H9 (cell line): ENCODE data around the gene EDARADD. TPM values are rescaled to one million over a fixed set of nuclear protein-coding genes. Genes with fewer than 3 reads are reported as not detected.

Experiments used
- DNase-seq: peaks from one replicate; pipeline ENCODE4 v3.0.0-alpha.2; 2017
- H2AFZ ChIP-seq: one replicate; pipeline ENCODE4 v1.6.1; 2013; ENCODE audit warnings: mild to moderate bottlenecking, low read length, control low read depth, moderate library complexity
- H2AK5ac ChIP-seq: 2 replicates; pipeline ENCODE4 v1.6.1; 2013; ENCODE audit warnings: low read length, control low read depth, mixed read lengths; ENCODE audit not compliant: insufficient read length
- H2BK120ac ChIP-seq: one replicate; pipeline ENCODE4 v1.6.1; 2013; ENCODE audit warnings: low read depth, mild to moderate bottlenecking, low read length, control low read depth, inconsistent platforms; ENCODE audit not compliant: poor library complexity, severe bottlenecking
- H2BK12ac ChIP-seq: 2 replicates; pipeline ENCODE4 v1.6.1; 2013; ENCODE audit warnings: low read length, control low read depth, mixed read lengths, low read depth; ENCODE audit not compliant: insufficient read length
- H2BK15ac ChIP-seq: 2 replicates; pipeline ENCODE4 v1.6.1; 2013; ENCODE audit warnings: low read depth, low read length, control low read depth
- H2BK20ac ChIP-seq: one replicate; pipeline ENCODE4 v1.6.1; 2013; ENCODE audit warnings: low read depth, mild to moderate bottlenecking, low read length, control low read depth, inconsistent platforms; ENCODE audit not compliant: poor library complexity, severe bottlenecking
- H2BK5ac ChIP-seq: 2 replicates; pipeline ENCODE4 v1.6.1; 2013; ENCODE audit warnings: low read length, control low read depth, mixed read lengths; ENCODE audit not compliant: insufficient read length
- H3K14ac ChIP-seq: 2 replicates; pipeline ENCODE4 v1.6.1; 2013; ENCODE audit warnings: low read length, control low read depth; ENCODE audit not compliant: insufficient read depth
- H3K18ac ChIP-seq: 2 replicates; pipeline ENCODE4 v1.6.1; 2013; ENCODE audit warnings: low read depth, mild to moderate bottlenecking, mixed read lengths, low read length, control low read depth; ENCODE audit not compliant: insufficient read length
- H3K23ac ChIP-seq: 2 replicates; pipeline ENCODE4 v1.6.1; 2013; ENCODE audit warnings: low read length, control low read depth, mixed read lengths, low read depth; ENCODE audit not compliant: insufficient read length
- H3K23me2 ChIP-seq: 2 replicates; pipeline ENCODE4 v1.6.1; 2013; ENCODE audit warnings: low read depth, mild to moderate bottlenecking, mixed read lengths, low read length, control low read depth; ENCODE audit not compliant: insufficient read length, poor library complexity, severe bottlenecking
- H3K27ac ChIP-seq: 2 replicates; pipeline ENCODE4 v1.5.1; 2013; ENCODE audit warnings: low read length, control low read depth, mixed read lengths, low read depth; ENCODE audit not compliant: insufficient read length
- H3K27me3 ChIP-seq: 2 replicates; pipeline ENCODE4 v1.6.1; 2013; ENCODE audit warnings: low read length, control low read depth, inconsistent platforms; ENCODE audit not compliant: insufficient read depth
- H3K4ac ChIP-seq: 2 replicates; pipeline ENCODE4 v1.6.1; 2013; ENCODE audit warnings: low read depth, mild to moderate bottlenecking, control low read depth, inconsistent platforms, low read length, moderate library complexity
- H3K4me1 ChIP-seq: 2 replicates; pipeline ENCODE4 v1.6.1; 2013; ENCODE audit warnings: low read length, control low read depth, inconsistent platforms; ENCODE audit not compliant: insufficient read depth
- H3K4me2 ChIP-seq: 2 replicates; pipeline ENCODE4 v1.6.1; 2013; ENCODE audit warnings: low read length, control low read depth, mixed read lengths; ENCODE audit not compliant: insufficient read length, insufficient read depth
- H3K56ac ChIP-seq: 2 replicates; pipeline ENCODE4 v1.6.1; 2013; ENCODE audit warnings: low read depth, mild to moderate bottlenecking, mixed read lengths, low read length, control low read depth; ENCODE audit not compliant: insufficient read length
- H3K79me1 ChIP-seq: 2 replicates; pipeline ENCODE4 v1.6.1; 2013; ENCODE audit warnings: low read depth, mild to moderate bottlenecking, moderate library complexity, low read length, control low read depth, inconsistent platforms; ENCODE audit not compliant: insufficient read depth, poor library complexity, severe bottlenecking
- H3K79me2 ChIP-seq: 2 replicates; pipeline ENCODE4 v1.6.1; 2013; ENCODE audit warnings: low read length, control low read depth, inconsistent platforms; ENCODE audit not compliant: insufficient read depth
- H3K9ac ChIP-seq: 2 replicates; pipeline ENCODE4 v1.6.1; 2013; ENCODE audit warnings: low read length, control low read depth, mixed read lengths; ENCODE audit not compliant: insufficient read length; ENCODE audit errors: extremely low read depth
- H3K9me3 ChIP-seq: one replicate; pipeline ENCODE4 v1.6.1; 2013; ENCODE audit warnings: low read depth, low read length, inconsistent platforms; ENCODE audit not compliant: control insufficient read depth
- H3T11ph ChIP-seq: one replicate; pipeline ENCODE4 v1.6.1; 2013; ENCODE audit warnings: mild to moderate bottlenecking, low read length, control low read depth, inconsistent platforms
- H4K20me1 ChIP-seq: one replicate; pipeline ENCODE4 v1.6.1; 2013; ENCODE audit not compliant: control insufficient read depth, insufficient read length, insufficient read depth
- H4K5ac ChIP-seq: 2 replicates; pipeline ENCODE4 v1.6.1; 2013; ENCODE audit warnings: low read depth, mild to moderate bottlenecking, mixed read lengths, low read length, control low read depth; ENCODE audit not compliant: insufficient read length
- H4K8ac ChIP-seq: replicated peaks from 2 replicates; pipeline ENCODE4 v1.6.1; 2013; ENCODE audit warnings: low read length, control low read depth, mixed read lengths, low read depth; ENCODE audit not compliant: insufficient read length
- H4K91ac ChIP-seq: 2 replicates; pipeline ENCODE4 v1.6.1; 2013; ENCODE audit warnings: low read depth, mild to moderate bottlenecking, moderate library complexity, mixed read lengths, low read length, control low read depth; ENCODE audit not compliant: insufficient read length
- H3K27ac Mint-ChIP-seq, 3 experiments: 2 replicates in 2 of 3; 3 replicates in 1 of 3; pipeline ENCODE4 v1.8.0; 2020 to 2021; ENCODE audit warnings: mixed read lengths in 3 of 3, mild to moderate bottlenecking in 1 of 3, moderate library complexity in 1 of 3
- H3K27me3 Mint-ChIP-seq: 2 replicates; pipeline ENCODE4 v1.8.0; 2021; ENCODE audit warnings: low read depth, mild to moderate bottlenecking, moderate library complexity, mixed read lengths
- H3K36me3 Mint-ChIP-seq, 3 experiments: 2 replicates in 2 of 3; 3 replicates in 1 of 3; pipeline ENCODE4 v1.8.0; 2020 to 2021; ENCODE audit warnings: low read depth in 3 of 3, mixed read lengths in 3 of 3; ENCODE audit not compliant: insufficient read depth in 1 of 3
- H3K4me1 Mint-ChIP-seq, 2 experiments: 2 replicates each; pipeline ENCODE4 v1.8.0; 2020; ENCODE audit warnings: mixed read lengths in 2 of 2
- H3K4me3 Mint-ChIP-seq, 2 experiments: 2 replicates in 1 of 2; 3 replicates in 1 of 2; pipeline ENCODE4 v1.8.0; 2020 to 2021; ENCODE audit warnings: mild to moderate bottlenecking in 2 of 2, mixed read lengths in 2 of 2, moderate library complexity in 1 of 2
- H3K9me3 Mint-ChIP-seq, 2 experiments: 2 replicates in 1 of 2; 3 replicates in 1 of 2; pipeline ENCODE4 v1.8.0; 2020; ENCODE audit warnings: mild to moderate bottlenecking in 2 of 2, mixed read lengths in 2 of 2, moderate library complexity in 1 of 2
- WGBS: extraction: QIAGEN DNeasy Blood & Tissue Kit; methylation state at CpG from one replicate; pipeline ENCODE4 v1.1.7; 2013; ENCODE audit warnings: missing lambda C conversion rate, low lambda C conversion rate, mixed read lengths; ENCODE audit not compliant: insufficient read length; ENCODE audit errors: extremely low coverage; 5-methylcytosine and 5-hydroxymethylcytosine counted together
- total RNA-seq: library from RNA; stranded (reverse); gene quantifications from 2 replicates; pipeline ENCODE4 v1.2.1, GENCODE V29; 2021
- TF ChIP-seq, protein P1 (sequence below): fragments of 200-600 bp; sonication (generic); conservative IDR thresholded peaks from 3 replicates; pipeline ENCODE4 v1.8.0; 2021; ENCODE audit warnings: antibody characterized with exemption, mild to moderate bottlenecking

Gene EDARADD
- total RNA-seq, 1 experiment from 2014 or later, result 3.8 TPM

DNA sequence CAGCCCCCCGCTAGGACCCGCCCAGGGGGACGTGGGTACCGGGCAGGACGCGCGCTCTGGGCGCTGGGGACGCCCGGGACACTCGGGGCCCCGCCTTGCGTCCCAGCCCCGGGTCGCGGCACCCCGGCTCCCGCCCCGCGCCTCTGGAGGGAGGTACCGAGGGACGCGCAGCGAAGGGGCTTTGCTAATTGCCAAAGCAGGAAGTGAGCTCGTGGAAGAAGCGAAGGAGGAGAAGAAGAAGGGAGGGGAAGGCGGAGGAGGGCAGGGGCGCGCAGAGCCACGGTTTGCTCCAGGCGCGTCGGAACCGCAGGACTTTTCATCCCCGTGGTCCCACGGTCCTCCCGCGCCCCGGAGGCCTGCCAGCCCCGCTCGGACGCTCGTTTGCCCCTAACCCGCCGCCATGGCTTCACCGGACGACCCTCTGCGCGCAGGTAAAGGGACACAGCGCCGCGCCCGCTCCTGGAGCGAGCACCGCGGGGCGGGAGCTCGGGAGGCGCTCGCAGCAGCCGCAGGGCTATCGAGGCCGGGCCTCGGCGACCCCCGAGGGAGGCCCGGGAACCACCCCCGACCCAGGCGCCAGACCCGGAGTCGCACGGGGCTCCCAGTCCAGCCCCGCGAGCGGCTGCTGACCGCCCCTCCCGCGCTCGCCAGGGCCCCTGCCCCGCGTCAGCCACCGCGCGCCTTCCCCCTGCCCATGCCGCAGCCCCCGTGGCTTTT is 1.3 kb downstream of the EDARADD start:
- Mint-ChIP-seq H3K27ac (no peak overlapping the region), H3K4me3 (peak overlapping the region; percentile 77 to 95), H3K4me1 (peaks cover 25 to 32% of the 10 kb centered on the region in 2 experiments), H3K27me3 (peaks cover 51% of the 10 kb centered on the region), H3K9me3 (no peaks in the 10 kb centered on the region; a peak in 1 of 5 replicates), H3K36me3 (peaks cover 0 to 2% (median 0%) of the 10 kb centered on the region in 3 experiments; a peak in 1 of 7 replicates)
- no peak overlapping the region for H2AK5ac ChIP-seq
- peaks cover 7% of the 10 kb centered on the region; the same call in 1 of the 2 replicates for H3K4me1 ChIP-seq
- no peak overlapping the region for H3K4ac ChIP-seq
- H4K20me1 ChIP-seq, result no peaks in the 10 kb centered on the region
- no peak overlapping the region for H3K27ac ChIP-seq
- H2BK15ac ChIP-seq, result peak overlapping the region; percentile 5; the same call in 1 of the 2 replicates
- no peaks in the 10 kb centered on the region; the same call in 1 of the 2 replicates for H3K27me3 ChIP-seq
- no peak overlapping the region for H2AFZ ChIP-seq
- TF ChIP-seq, protein P1, sequence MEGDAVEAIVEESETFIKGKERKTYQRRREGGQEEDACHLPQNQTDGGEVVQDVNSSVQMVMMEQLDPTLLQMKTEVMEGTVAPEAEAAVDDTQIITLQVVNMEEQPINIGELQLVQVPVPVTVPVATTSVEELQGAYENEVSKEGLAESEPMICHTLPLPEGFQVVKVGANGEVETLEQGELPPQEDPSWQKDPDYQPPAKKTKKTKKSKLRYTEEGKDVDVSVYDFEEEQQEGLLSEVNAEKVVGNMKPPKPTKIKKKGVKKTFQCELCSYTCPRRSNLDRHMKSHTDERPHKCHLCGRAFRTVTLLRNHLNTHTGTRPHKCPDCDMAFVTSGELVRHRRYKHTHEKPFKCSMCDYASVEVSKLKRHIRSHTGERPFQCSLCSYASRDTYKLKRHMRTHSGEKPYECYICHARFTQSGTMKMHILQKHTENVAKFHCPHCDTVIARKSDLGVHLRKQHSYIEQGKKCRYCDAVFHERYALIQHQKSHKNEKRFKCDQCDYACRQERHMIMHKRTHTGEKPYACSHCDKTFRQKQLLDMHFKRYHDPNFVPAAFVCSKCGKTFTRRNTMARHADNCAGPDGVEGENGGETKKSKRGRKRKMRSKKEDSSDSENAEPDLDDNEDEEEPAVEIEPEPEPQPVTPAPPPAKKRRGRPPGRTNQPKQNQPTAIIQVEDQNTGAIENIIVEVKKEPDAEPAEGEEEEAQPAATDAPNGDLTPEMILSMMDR, result no peak
- H2BK12ac ChIP-seq, result no peak overlapping the region
- H3T11ph ChIP-seq, result no peak overlapping the region
- H4K8ac ChIP-seq, result no peak overlapping the region
- peak overlapping the region; percentile 91 for H3K14ac ChIP-seq
- H3K56ac ChIP-seq, result no peak overlapping the region
- H4K5ac ChIP-seq, result no peak overlapping the region
- H2BK20ac ChIP-seq, result no peak overlapping the region
- WGBS, result no CpG with 5 or more reads among the region's 86 CpGs
- peak overlapping the region; percentile 52 for H3K9ac ChIP-seq
- peak overlapping the region; percentile 92 for H3K18ac ChIP-seq
- H3K9me3 ChIP-seq, result no peaks in the 10 kb centered on the region
- H2BK5ac ChIP-seq, result no peak overlapping the region
- no peaks in the 10 kb centered on the region for H3K79me2 ChIP-seq
- H3K23ac ChIP-seq, result no peak overlapping the region
- no peak overlapping the region for H4K91ac ChIP-seq
- peak overlapping the region; percentile 68 for H3K4me2 ChIP-seq
- peaks cover 10% of the 10 kb centered on the region for H3K23me2 ChIP-seq
- no peaks in the 10 kb centered on the region for H3K79me1 ChIP-seq
- peak; percentile 73 for DNase-seq
- no peak overlapping the region for H2BK120ac ChIP-seq
